NK-92 (cell line): Measurements from ENCODE around the gene KCTD7.
"Not testable (repeated sequence)": the region's sequence is repeated elsewhere in the genome, so short reads cannot be mapped to it uniquely, and the experiment has no call there.

ENCODE experiments used
- DNase-seq: peaks from one replicate; lab custom pipeline; 2025; ENCODE audit not compliant: unreplicated experiment; lab: John Stamatoyannopoulos, UW

KCTD7 gene

DNA sequence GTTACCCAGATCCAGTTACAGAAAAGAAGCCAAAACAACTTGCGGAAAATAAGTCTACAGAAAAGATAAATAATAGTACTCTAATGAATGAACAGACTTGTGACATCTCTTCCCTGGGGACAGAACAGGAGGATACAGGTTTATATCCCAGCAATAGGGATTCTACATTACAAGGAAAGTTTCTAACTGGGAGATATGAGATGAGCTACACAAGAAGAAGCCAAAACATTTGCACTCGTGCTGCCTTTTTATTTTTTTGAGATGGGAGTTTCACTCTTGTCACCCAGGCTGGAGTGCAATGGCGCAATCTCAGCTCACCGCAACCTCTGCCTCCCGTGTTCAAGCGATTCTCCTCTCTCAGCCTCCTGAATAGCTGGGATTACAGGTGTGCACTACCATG lies 22.3 kb downstream of the KCTD7 start:
- not testable (repeated sequence) for DNase-seq

DNA sequence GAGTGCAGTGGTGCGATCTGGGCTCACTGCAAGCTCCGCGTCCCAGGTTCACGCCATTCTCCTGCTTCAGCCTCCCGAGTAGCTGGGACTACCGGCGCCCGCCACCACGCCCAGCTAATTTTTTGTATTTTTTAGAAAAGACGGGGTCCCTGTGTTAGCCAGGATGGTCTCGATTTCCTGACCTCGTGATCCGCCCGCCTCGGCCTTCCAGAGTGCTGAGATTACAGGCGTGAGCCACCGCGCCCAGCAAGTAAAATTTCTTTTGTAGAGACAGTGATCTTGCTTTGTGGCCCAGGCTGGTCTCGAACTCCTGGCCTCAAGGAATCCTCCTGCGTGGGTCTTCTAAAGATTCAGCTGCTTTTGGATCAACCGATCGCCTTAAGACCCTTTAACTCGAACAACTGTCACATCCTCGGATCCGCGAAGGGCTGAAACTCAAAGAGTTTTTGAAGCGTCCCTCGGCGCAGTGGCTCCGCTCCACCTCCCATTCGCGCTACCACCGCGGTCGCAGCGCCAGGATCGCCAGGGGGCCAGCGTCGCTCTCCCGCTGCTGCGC lies 25.1 kb downstream of the KCTD7 start:
- not testable (repeated sequence) for DNase-seq

DNA sequence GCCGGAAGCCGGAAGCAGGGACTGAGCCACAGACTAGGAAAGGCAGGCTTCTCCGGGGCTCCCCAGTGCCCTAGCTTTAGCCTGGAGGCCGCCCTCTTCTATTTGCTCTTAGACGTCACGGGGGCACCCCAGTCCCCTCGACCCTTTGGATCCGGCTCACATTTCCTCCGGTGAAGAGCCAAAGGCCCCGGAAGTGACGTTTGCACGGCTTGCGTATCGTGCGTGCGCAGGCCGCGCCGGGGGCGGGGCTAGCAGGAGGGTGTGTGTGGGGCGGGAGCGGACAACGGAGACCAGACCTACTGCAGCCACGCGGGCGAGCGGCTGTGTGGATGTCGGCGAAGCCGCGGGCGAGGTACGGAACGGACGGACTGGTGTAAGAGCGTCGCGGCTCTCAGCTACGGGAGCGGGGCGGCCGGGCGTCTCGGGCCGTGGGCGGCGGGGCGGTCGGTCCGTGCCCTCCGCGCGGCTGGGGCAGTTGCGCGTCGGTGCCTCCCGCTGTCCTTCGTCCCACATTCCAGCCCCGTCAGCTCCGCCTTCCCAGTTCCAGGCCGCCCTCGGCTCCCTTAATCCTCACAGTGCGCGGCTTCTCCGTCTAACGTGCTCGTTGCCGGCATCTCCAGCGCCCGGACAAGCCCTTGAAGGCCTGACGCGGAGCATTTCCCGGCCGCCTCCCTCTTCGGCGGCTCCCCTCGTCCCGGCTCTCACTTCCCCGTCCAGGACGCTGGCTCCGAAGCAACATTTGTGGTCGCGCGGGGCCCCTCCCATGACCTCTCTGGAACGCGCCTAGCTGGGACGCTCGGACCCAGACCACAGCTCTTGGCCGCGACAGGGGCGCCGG lies 25.8 kb downstream of the KCTD7 start:
- peak; percentile 45 for DNase-seq

DNA sequence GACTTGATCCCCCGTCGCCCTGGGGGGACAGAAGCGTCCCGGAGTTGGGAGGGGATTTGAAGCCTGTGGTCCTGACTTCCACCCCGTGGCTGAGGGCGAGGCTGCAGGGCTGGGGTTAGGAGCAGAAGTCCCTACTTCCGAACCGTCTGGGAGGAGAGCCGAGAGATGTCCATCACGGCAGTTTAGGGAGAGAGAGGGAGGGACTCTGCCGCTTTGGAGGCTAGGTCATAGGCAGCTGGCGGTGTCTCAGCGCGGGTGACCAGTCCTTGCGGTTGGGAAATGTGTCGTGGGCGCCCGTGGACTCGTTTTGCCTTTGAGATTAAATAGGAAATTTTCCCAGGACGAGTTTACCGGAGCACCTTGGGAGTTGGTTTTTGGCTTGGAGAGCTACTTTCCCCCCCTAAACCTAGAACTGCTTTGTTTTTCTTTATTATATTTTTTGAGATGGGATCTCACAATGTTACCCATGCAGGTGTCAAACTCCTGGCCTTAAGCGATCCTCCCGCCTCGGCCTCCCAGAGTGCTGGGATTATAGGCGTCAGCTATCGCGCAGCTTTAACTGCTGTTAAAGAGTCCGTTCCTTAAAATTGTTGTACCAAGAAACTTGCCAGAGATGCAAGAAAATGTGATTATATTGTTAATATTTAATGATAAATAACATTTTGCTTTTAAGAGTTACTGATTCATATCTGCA lies 26.6 kb downstream of the KCTD7 start:
- DNase-seq = not testable (repeated sequence)

DNA sequence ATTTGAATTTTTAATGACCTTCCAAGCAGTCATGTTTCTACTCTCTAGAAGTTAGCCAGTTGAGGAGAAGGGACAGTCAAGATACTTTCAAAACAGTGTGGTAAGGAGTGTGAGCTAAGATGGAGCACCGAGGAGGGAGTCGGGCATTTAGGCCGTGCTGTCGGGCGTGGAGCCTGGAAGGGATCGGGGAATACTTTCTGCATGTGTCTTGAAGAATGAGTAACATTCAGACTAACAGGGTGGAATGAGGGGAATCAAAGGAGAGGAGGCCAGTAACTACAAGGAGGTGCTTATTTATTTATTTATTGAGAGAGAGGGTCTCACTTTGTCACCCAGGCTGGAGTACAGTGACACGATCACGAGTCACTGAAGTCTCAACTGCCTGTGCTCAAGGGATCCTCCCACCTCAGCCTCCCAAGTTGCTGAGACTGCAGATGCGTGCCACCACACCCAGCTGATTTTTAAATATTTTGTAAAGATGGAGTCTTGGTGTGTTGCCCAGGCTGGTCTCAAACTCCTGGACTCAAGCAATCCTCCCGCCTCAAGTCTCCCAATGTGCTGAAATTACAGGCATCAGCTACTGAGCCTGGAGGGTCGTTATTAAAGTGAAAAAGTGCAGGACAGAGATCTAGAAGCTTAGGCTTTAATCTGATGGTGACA lies 27.3 kb downstream of the KCTD7 start:
- not testable (repeated sequence) for DNase-seq

DNA sequence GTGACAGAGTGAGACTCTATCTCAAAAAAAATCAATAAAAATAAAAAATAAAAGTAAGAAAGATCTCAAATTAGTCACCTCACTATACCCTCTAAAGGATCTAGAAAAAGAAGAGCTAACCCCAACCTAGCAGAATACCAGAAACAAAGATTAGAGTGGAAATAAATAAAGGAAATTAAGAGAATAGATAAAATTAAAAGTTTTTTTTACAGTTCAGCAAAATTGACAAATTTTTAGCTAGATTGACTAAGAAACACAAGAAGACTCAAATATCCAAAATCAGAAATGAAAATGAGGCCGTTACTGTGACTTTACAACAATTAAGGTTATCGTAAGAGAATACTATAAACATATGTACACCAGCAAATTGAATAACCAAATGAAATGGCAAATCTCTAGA lies 29.1 kb downstream of the KCTD7 start:
- no peak for DNase-seq

DNA sequence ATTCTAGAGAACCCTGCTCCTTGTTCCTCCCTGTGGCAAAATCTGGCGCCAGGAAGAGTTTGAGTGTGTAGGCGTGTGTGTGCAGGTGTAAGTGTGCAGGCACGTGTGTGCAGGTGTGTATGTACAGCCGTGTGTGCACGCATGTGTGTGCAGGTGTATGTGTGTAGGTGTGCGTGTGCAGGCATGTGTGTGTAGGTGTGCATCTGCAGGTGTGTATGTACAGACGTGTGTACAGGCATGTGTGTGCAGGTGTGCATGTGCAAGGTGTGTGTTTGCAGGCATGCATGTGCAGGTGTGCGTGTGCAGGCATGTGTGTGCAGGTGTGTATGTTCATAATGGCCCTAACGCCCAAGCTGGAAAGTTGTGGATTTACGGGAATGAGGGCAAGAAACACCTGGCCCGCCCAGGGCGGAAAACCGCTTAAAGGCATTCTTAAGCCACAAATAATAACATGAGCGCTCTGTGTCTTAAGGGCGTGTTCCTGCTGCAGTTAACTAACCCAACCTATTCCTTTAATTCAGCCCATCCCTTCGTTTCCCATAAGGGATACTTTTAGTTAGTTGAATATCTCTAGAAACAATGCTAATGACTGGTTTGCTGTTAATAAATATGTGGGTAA lies 34.1 kb downstream of the KCTD7 start:
- DNase-seq = no peak

DNA sequence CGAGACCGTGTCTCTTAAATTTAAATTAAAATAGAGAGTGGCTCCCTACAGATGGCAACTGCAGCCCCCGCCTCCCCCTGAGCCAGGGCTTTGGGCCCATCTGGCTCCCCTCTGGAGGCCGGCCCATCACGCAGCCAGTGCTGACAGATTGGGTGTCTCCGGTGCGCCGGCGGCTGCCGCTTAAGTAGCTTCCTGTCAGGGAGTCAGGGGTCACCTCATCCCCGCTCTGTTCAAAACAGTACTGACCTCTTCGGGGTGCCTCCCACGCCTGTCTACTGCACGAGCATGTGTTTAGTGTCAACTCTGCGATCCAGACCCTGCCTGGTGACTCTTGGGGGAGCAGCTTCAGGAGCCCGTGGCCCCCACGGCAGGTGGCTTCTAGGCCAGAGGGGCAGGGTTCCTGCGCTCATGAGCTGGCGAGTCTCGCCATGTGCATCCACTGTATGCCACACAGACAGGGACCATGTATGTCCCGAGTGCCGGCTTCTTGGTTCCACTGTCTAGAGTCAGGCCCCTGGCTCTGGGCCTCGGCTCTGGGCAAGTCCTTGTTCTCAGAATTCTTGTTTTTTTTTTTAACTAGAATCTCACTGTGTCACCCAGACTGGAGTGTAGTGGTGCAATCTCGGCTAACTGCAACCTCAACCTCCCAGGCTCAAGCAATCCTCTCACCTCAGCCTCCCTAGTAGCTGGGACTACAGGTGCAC lies 36.1 kb downstream of the KCTD7 start:
- no peak for DNase-seq

DNA sequence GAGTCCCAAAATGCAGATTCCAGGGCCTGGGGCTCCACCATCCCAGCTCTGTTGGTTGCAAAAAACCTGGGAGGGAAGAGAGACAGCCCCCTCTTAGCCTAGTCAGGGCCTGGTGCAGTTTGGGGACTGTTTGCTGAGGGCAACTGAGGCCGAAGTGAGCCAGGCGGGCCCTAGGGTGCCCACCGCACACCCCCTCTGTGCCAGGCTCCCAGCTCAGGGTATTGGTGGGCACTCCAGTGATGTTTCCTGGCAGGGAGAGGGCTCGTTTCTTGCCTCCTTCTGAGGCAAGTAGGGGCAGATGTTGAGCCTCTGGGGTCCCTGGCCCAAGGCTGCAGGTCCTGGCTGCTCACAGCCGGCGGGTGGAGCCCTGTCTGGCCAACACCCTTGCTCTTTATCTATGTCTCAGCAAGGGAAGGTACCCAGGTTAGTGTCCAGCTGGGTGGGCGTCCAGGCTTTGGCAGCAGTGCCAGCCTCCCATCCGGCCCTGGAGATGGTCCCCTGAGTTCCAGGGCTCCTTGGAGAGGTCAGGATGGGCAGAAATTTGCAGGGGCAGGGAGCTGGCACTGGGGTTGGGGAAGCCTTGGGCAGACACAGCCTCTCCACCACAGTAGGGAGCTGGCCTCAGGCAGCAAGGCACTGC lies 37.8 kb downstream of the KCTD7 start:
- no peak for DNase-seq

DNA sequence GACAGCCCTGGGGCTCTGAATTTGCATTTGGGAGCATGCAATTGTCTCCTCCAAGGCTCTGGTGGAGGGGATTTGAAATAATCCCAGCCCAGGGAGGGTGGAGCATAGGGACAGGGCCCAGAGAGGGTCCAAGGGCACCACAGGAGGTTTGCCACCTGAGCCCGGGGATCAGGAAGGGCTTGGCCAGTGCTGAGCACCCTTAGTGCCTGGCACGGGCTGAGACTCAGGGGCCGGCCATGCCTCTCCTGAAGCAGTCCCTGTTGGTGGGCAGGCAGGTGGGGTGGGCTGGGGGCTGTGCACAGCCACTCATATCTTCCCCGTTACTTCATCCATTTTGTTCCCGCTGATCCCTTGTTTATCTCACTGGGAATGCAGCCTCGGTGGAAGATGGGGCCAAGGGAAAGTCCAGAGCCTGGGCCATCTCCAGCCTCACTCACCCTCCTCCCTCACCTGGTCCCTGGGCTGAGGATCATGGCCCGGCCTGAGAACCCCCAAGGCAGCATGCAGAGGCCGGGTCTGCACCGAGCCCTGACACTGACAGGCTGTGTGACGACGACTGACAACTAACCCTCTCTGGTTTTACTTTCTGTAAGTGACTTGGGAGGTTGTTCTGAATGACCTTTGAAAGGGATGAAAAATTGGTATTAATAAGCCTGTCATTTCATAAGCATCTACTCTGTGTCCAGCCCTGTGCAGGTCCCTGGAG lies 38.5 kb downstream of the KCTD7 start:
- no peak for DNase-seq

DNA sequence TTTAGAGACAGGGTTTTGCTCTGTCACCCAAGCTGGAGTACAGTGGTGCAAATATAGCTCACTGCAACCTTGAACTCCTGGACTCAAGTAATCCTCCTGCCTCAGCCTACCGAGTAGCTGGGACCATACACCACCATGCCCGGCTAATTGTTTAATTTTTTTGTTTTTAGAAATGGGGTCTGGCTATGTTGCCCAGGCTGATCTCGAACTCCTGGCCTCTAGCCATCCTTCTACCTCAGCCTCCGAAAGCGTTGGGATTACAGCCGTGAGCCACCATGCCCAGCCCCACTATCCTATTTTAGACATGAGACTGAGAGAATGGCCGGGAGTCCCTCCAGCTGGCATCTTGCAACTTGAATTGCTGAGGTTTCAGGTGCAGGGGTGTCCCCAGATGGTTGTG lies 39.4 kb downstream of the KCTD7 start:
- DNase-seq = no peak

DNA sequence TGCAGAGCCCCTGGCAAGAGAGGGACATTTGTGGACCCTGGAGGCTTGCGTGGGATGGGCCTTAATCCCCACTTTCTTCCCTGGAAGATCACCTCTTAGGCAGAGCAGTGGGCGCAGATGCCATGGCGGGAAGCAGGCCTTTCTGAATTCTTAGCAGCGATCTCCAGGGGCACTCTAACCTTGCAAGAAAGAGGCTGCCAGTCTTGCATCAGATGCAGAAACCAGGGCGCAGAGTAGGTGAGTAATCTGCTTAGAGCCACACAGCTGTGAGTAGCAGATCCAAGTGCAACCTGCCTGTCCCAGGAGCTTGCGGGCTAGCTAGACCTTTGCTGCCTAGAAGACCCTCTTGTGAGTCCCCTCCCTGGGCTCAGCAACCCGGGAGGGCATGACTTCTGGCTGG lies 40.0 kb downstream of the KCTD7 start:
- no peak for DNase-seq

DNA sequence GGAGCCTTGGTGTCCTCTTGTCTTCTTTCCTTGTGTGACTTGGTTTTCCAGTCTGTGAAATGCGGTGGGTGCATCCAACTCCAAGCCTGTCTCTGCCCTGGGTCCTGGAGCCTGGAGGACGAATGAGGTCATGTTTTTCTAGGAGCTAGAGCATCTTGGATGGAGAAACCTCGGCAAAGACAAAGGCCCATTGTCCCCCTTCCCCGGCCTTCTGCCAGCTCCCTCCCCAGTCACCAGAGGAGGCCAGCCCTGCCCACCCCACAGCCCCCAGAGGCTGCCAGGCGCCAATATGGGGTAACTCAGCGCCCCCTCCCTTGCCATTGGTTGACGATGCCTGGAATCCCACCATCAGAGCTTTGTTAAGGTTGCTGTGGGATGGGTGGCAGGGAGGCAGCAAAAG lies 40.4 kb downstream of the KCTD7 start:
- DNase-seq = no peak

DNA sequence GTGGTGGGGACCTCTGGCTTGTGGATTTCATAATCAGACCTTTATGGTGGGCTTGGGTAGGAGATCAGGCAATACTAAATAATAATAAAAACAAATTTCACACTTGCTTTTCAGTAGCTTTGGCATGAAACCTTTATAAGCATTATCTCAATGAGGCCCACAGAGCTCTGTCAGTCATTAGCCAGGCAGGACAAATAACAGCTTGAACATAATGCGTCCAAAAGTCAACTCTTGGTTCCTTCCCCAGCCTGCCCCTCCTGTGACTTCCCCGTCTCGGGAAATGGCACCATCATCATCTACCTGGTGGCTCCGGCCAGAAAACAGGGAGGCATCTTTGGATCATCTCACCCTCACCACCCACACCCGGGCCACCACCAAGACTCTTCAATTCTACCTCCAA lies 40.8 kb downstream of the KCTD7 start:
- no peak for DNase-seq

DNA sequence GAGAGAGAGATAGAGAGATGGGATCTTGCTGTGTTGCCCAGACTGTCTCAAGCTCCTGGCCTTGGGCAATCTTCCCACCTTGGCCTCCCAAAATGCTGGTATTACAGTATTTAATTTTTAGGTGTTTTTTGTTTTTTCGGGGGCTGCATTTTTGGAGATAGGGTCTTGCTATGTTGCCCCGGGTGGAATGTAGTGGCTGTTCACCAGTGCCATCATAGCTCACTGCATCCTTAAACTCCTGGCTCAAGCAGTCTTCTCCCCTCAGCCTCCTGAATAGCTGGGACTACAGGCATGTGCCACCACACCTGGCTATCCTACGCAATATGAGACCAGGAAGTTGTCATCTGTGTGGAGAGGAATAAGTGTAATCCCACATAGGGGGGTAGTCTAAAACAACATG lies 42.4 kb downstream of the KCTD7 start:
- DNase-seq = no peak

DNA sequence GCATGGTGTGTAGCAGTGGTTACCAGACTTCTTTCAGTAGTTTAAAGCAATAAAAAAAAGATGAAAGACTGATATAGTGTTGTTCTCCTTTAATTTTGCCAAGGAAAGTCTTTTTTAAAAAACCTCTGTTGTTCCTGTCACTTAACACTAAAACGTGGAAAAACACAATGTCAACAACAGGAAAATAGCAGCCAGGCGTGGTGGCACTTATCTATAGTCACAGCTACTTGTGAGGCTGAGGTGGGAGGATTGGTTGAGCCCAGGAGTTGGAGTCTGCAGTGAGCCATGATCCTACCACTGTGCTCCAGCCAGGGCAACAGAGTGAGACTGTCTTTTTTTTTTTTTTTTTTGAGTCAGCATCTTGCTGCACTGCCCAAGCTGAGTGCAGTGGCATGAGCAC lies 42.8 kb downstream of the KCTD7 start:
- DNase-seq = not testable (repeated sequence)

DNA sequence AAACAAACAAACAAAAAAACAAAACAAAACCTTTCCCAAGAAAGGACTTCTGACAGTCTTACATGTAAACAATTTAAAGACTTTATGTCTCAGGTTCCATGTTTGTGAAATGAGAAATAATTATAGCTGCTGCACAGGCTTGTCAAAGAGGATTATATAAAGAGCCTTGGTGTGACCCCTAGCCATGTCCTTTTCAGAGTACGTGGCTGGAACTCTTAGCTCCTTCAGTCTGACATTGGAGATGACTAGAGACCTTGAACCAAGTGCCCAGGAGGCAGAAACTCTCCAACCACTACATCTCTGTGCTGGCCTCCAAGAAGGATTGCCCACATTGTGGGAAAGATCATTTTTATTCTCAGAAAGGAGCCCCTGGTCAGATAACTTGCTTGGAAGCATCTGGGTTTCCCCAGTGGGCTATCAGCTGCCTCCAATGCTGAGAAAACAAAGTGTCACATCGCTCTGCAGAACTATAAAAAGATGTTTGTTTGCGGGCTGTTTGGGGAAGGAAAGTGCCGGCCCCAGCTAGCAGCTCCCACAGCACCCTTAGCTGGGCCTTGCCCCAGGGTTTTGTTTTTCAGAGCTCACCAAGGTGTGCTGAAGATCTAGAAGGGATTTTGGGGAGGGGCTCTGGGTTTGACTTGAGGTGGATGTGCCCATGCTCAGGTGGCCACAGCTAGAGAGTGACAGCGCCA lies 43.9 kb downstream of the KCTD7 start:
- not testable (repeated sequence) for DNase-seq

DNA sequence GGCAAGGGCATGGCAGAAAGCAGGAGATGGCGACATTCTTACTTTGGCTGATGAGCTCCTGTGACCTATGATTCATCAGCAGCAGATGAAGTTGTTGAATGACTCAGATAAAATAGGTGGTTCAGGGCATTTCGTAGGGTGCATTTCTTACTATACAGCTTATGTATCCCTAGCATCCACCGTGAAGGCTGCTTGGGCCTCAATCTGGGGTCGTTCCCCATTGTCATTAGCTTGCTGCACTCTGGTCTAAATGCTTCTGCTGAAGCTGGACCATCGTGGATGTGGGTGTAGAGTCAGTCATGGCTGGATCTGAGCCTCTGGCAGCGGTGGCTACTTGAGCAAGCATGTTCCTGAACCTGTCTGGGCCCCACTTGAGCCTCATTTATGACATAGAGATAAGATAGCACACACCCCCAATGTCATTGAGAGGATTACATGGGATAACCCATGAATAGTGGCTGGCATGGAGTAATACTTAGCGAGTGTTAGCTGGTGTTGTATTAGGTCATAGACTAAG lies 44.5 kb downstream of the KCTD7 start:
- DNase-seq = not testable (repeated sequence)
